Lung (tissue), 12 donors: ENCODE data around the gene PEG3. TPM values are rescaled to one million over a fixed set of nuclear protein-coding genes. Genes with fewer than 3 reads are reported as not detected.
"Not testable (repeated sequence)": the region's sequence is repeated elsewhere in the genome, so short reads cannot be mapped to it uniquely, and the experiment has no call there.

Experiments used
- ATAC-seq: fragments of 200-7000 bp; cut with Tn5 transposase; one replicate; pipeline ENCODE4 v1.9.1; 2020; ENCODE audit warnings: moderate number of reproducible peaks; ENCODE audit not compliant: insufficient read depth, low FRiP score
- DNase-seq, 3 donors: peaks; one replicate each; pipeline ENCODE4 v3.0.0-alpha.2; 2013 to 2017
- H3K27ac ChIP-seq, 2 donors: one replicate each; pipeline ENCODE4 v1.5.1; 2013; ENCODE audit warnings: mild to moderate bottlenecking in 2 of 2, moderate library complexity in 2 of 2, control low read depth in 1 of 2, inconsistent platforms in 1 of 2, low read depth in 1 of 2, low read length in 1 of 2
- H3K27me3 ChIP-seq, 3 donors: one replicate each; pipeline ENCODE4 v1.5.1; 2013; ENCODE audit warnings: low read length in 2 of 3; ENCODE audit not compliant: control insufficient read depth in 3 of 3, insufficient read depth in 3 of 3
- H3K36me3 ChIP-seq, 4 donors: one replicate each; pipeline ENCODE4 v1.5.1; 2013; ENCODE audit warnings: low read length in 4 of 4, mild to moderate bottlenecking in 1 of 4, moderate library complexity in 1 of 4; ENCODE audit not compliant: control insufficient read depth in 4 of 4, insufficient read depth in 4 of 4
- H3K4me1 ChIP-seq, 5 donors: one replicate each; pipeline ENCODE4 v1.5.1; 2013; ENCODE audit warnings: low read length in 5 of 5, mild to moderate bottlenecking in 2 of 5, moderate library complexity in 1 of 5; ENCODE audit not compliant: control insufficient read depth in 5 of 5, insufficient read depth in 5 of 5
- H3K4me3 ChIP-seq: one replicate; pipeline ENCODE4 v1.5.1; 2013; ENCODE audit warnings: mild to moderate bottlenecking, control low read depth, moderate library complexity
- H3K9ac ChIP-seq, 2 donors: one replicate each; pipeline ENCODE4 v1.5.1; 2013; ENCODE audit warnings: low read length in 2 of 2, control low read depth in 1 of 2; ENCODE audit not compliant: insufficient read depth in 1 of 2
- H3K9me3 ChIP-seq, 4 donors: one replicate each; pipeline ENCODE4 v1.5.1; 2013; ENCODE audit warnings: low read length in 3 of 4, mild to moderate bottlenecking in 1 of 4, moderate library complexity in 1 of 4; ENCODE audit not compliant: control insufficient read depth in 4 of 4, insufficient read depth in 3 of 4
- CTCF ChIP-seq: IDR thresholded peaks from 2 replicates; pipeline ENCODE4 v1.5.1; 2012; ENCODE audit warnings: mild to moderate bottlenecking; ENCODE audit errors: control extremely low read depth, extremely low read depth
- WGBS, 2 donors: extraction: QIAGEN DNeasy Blood & Tissue Kit; methylation state at CpG; one replicate each; pipeline ENCODE4 v1.1.7; 2013; 5-methylcytosine and 5-hydroxymethylcytosine counted together
- polyA plus RNA-seq, 2 donors: library from polyadenylated mRNA; stranded (reverse); fragments of 200-250 nt; gene quantifications; one replicate each; pipeline ENCODE4 v1.2.1, GENCODE V29; 2013
- total RNA-seq, 2 donors: library from RNA; depleted of rRNA in 1 of 2; stranded (reverse); fragments of >200 nt in 1 of 2; gene quantifications; one replicate each; pipeline ENCODE4 v1.2.1, GENCODE V29; 2014 to 2021
- donor health status: control.
- donor health status: control.
- donor health status: Bipolar disorder and iron deficiency.
- donor health status: healthy.
- donor health status: DM: yes; HTN: yes; CAD: no.

The PEG3 gene
- total and polyA plus RNA-seq, 4 donors: 0.63 to 35.8 (median 3.2) TPM

GRCh38 chr19:56858026-56858425 lies 17.5 kb upstream of the PEG3 start:
- H3K4me1 ChIP-seq: no peaks in the 10 kb centered on the region
- DNase-seq: no peak
- H3K9me3 ChIP-seq: peaks cover 0 to 10% (median 0%) of the 10 kb centered on the region in 4 donors
- H3K4me3 ChIP-seq: no peak overlapping the region
- ATAC-seq: no peak
- no peak overlapping the region for H3K27ac ChIP-seq
- no peaks in the 10 kb centered on the region for H3K36me3 ChIP-seq
- 77 to 87% methylated on average over 4 of the region's 4 CpGs for WGBS, 2 donors
- peaks cover 0 to 3% (median 0%) of the 10 kb centered on the region in 3 donors for H3K27me3 ChIP-seq
- TF ChIP-seq CTCF: no peak
- H3K9ac ChIP-seq: no peak overlapping the region

GRCh38 chr19:56856822-56857221 lies 16.3 kb upstream of the PEG3 start:
- H3K36me3 ChIP-seq: no peaks in the 10 kb centered on the region
- 68 to 71% methylated on average over 3 of the region's 3 CpGs for WGBS, 2 donors
- H3K4me3 ChIP-seq: no peak overlapping the region
- no peak for TF ChIP-seq CTCF
- peaks cover 0 to 3% (median 0%) of the 10 kb centered on the region in 3 donors for H3K27me3 ChIP-seq
- no peaks in the 10 kb centered on the region for H3K4me1 ChIP-seq
- no peak for DNase-seq
- H3K9me3 ChIP-seq: peaks cover 0 to 10% (median 2%) of the 10 kb centered on the region in 4 donors
- no peak overlapping the region for H3K9ac ChIP-seq
- no peak overlapping the region for H3K27ac ChIP-seq
- no peak for ATAC-seq

- not testable (repeated sequence) for H3K4me3 ChIP-seq, ATAC-seq, H3K27me3 ChIP-seq, H3K27ac ChIP-seq, H3K36me3 ChIP-seq, DNase-seq, H3K9ac ChIP-seq, H3K4me1 ChIP-seq
- peaks cover 0 to 13% (median 2%) of the 10 kb centered on the region in 4 donors for H3K9me3 ChIP-seq
- 90 to 96% methylated on average over 2 of the region's 2 CpGs for WGBS, 2 donors
These were observed 11.8 kb upstream of the PEG3 start for GRCh38 chr19:56852361-56852760.

- ATAC-seq: no peak
- TF ChIP-seq CTCF: no peak
- no peak overlapping the region for H3K27ac ChIP-seq
- no peaks in the 10 kb centered on the region for H3K4me1 ChIP-seq
- 70 to 86% methylated on average over 4 of the region's 4 CpGs for WGBS, 2 donors
- H3K36me3 ChIP-seq: no peaks in the 10 kb centered on the region
- H3K4me3 ChIP-seq: no peak overlapping the region
- H3K27me3 ChIP-seq: no peaks in the 10 kb centered on the region
- DNase-seq: no peak
- H3K9me3 ChIP-seq: peaks cover 0 to 5% (median 1%) of the 10 kb centered on the region in 4 donors
- H3K9ac ChIP-seq: no peak overlapping the region
These were observed 7.6 kb upstream of the PEG3 start for GRCh38 chr19:56848166-56848565.
